GM23338 (cell line): Measurements from ENCODE around the gene TGFBR3. TPM values are rescaled to one million over a fixed set of nuclear protein-coding genes. Genes with fewer than 3 reads are reported as not detected.

ENCODE experiments used
- ATAC-seq: fragments of 200-7000 bp; cut with Tn5 transposase; 3 replicates; pipeline ENCODE4 v1.9.1; 2020
- DNase-seq: peaks from one replicate; pipeline ENCODE4 v3.0.0-alpha.2; 2015; ENCODE audit warnings: low spot score
- H2AFZ ChIP-seq: fragments of 200-600 bp; sonication (generic); 2 replicates; pipeline ENCODE4 v1.8.0; 2016; ENCODE audit warnings: antibody characterized with exemption, mild to moderate bottlenecking, moderate library complexity
- H3F3A ChIP-seq: fragments of 200-600 bp; sonication (generic); replicated peaks from 2 replicates; pipeline ENCODE4 v1.8.0; 2017; ENCODE audit warnings: antibody characterized with exemption, mixed run types, low read depth
- H3K27ac ChIP-seq: fragments of 200-600 bp; sonication (generic); 2 replicates; pipeline ENCODE4 v1.6.1; 2016; ENCODE audit warnings: low read depth
- H3K27me3 ChIP-seq: fragments of 200-600 bp; sonication (generic); 2 replicates; pipeline ENCODE4 v1.8.0; 2016; ENCODE audit warnings: mild to moderate bottlenecking, mixed run types, moderate library complexity; ENCODE audit not compliant: insufficient read depth
- H3K36me3 ChIP-seq: fragments of 200-600 bp; sonication (generic); 2 replicates; pipeline ENCODE4 v1.8.0; 2016; ENCODE audit warnings: mild to moderate bottlenecking; ENCODE audit not compliant: insufficient read depth
- H3K4me1 ChIP-seq: fragments of 200-600 bp; sonication (generic); 2 replicates; pipeline ENCODE4 v1.8.0; 2016; ENCODE audit warnings: mild to moderate bottlenecking, moderate library complexity; ENCODE audit not compliant: insufficient read depth
- H3K4me2 ChIP-seq: fragments of 200-600 bp; sonication (generic); 2 replicates; pipeline ENCODE4 v1.7.1; 2017; ENCODE audit warnings: mixed run types
- H3K4me3 ChIP-seq: fragments of 200-600 bp; sonication (generic); 2 replicates; pipeline ENCODE4 v1.6.1; 2016; ENCODE audit warnings: mixed run types
- H3K79me2 ChIP-seq: fragments of 200-600 bp; sonication (generic); replicated peaks from 2 replicates; pipeline ENCODE4 v1.8.0; 2017; ENCODE audit warnings: mild to moderate bottlenecking; ENCODE audit not compliant: insufficient read depth
- H3K9me2 ChIP-seq: fragments of 200-600 bp; sonication (generic); 2 replicates; pipeline ENCODE4 v1.8.0; 2017; ENCODE audit not compliant: insufficient read depth
- H4K20me1 ChIP-seq: fragments of 200-600 bp; sonication (generic); replicated peaks from 2 replicates; pipeline ENCODE4 v1.8.0; 2017; ENCODE audit warnings: mild to moderate bottlenecking; ENCODE audit not compliant: insufficient read depth
- H3K27ac Mint-ChIP-seq: 2 replicates; pipeline ENCODE4 v1.8.0; 2020; ENCODE audit warnings: inconsistent platforms, mild to moderate bottlenecking, moderate library complexity, mixed read lengths
- H3K27me3 Mint-ChIP-seq: 3 replicates; pipeline ENCODE4 v1.8.0; 2022; ENCODE audit warnings: low read depth, mild to moderate bottlenecking, moderate library complexity, mixed read lengths, inconsistent platforms; ENCODE audit not compliant: insufficient read depth, poor library complexity
- H3K36me3 Mint-ChIP-seq: 3 replicates; pipeline ENCODE4 v1.8.0; 2021; ENCODE audit warnings: low read depth, mild to moderate bottlenecking, inconsistent platforms, moderate library complexity, mixed read lengths
- H3K4me1 Mint-ChIP-seq: 3 replicates; pipeline ENCODE4 v1.8.0; 2020; ENCODE audit warnings: mild to moderate bottlenecking, inconsistent platforms, mixed read lengths
- H3K4me3 Mint-ChIP-seq: 3 replicates; pipeline ENCODE4 v1.8.0; 2021; ENCODE audit warnings: moderate library complexity, mild to moderate bottlenecking, inconsistent platforms, mixed read lengths
- H3K9me3 Mint-ChIP-seq: 3 replicates; pipeline ENCODE4 v1.8.0; 2020; ENCODE audit warnings: moderate library complexity, mild to moderate bottlenecking, inconsistent platforms, mixed read lengths
- CREB1 ChIP-seq: fragments of 250-450 bp; sonication (Bioruptor Pico); IDR thresholded peaks from 2 replicates; pipeline ENCODE4 v1.5.0; 2020; ENCODE audit warnings: low read depth, mild to moderate bottlenecking, moderate library complexity
- EZH2 ChIP-seq: fragments of 200-600 bp; sonication (generic); IDR thresholded peaks from one replicate; pipeline ENCODE4 v1.8.0; 2017; ENCODE audit warnings: antibody characterized with exemption, mild to moderate bottlenecking, low read depth; ENCODE audit not compliant: unreplicated experiment
- EZH2phosphoT487 ChIP-seq: fragments of 200-600 bp; sonication (generic); IDR thresholded peaks from one replicate; pipeline ENCODE4 v1.8.1; 2018; ENCODE audit warnings: antibody characterized with exemption; ENCODE audit not compliant: unreplicated experiment
- JUNB ChIP-seq: IDR thresholded peaks from one replicate; pipeline ENCODE4 v1.6.1; 2016; ENCODE audit warnings: antibody characterized with exemption; ENCODE audit not compliant: unreplicated experiment
- POLR2AphosphoS5 ChIP-seq: IDR thresholded peaks from 2 replicates; pipeline ENCODE4 v1.6.1; 2016; ENCODE audit warnings: antibody characterized with exemption, low read depth
- ZNF331 ChIP-seq: fragments of 250-450 bp; sonication (Bioruptor Pico); IDR thresholded peaks from 2 replicates; pipeline ENCODE4 v1.5.0; 2020; ENCODE audit warnings: low read depth, mild to moderate bottlenecking, moderate library complexity
- polyA plus RNA-seq: library from polyadenylated mRNA; unstranded; fragments of >200 nt; fragmentation: Nextera tagmentation; extraction: Ambion mirVana; gene quantifications from 2 replicates; pipeline ENCODE4 v1.2.1, GENCODE V29; 2016
- total RNA-seq: library from RNA; depleted of rRNA; stranded (reverse); fragments of >200 nt; shearing (Covaris generic); gene quantifications from 2 replicates; pipeline ENCODE4 v1.2.3, GENCODE V29; 2014
- TF ChIP-seq, protein P1 (sequence below): IDR thresholded peaks from one replicate; pipeline ENCODE4 v1.6.1; 2018; ENCODE audit warnings: antibody characterized with exemption; ENCODE audit not compliant: unreplicated experiment
- TF ChIP-seq, protein P2 (sequence below), 2 experiments: fragments of 200-600 bp in 1 of 2; sonication (generic) in 1 of 2; conservative IDR thresholded peaks; 2 replicates each; pipeline versions ENCODE4 v1.5.1 to v1.6.1; 2016 to 2017; ENCODE audit warnings: antibody characterized with exemption in 2 of 2, low read depth in 2 of 2, mild to moderate bottlenecking in 2 of 2, moderate library complexity in 1 of 2
- TF ChIP-seq, protein P3 (sequence below): IDR thresholded peaks from 2 replicates; pipeline ENCODE4 v1.6.1; 2016; ENCODE audit warnings: antibody characterized with exemption

TGFBR3 gene
- total and polyA plus RNA-seq, 2 experiments from 2014 or later, result 1.7 to 2.9 TPM

DNA sequence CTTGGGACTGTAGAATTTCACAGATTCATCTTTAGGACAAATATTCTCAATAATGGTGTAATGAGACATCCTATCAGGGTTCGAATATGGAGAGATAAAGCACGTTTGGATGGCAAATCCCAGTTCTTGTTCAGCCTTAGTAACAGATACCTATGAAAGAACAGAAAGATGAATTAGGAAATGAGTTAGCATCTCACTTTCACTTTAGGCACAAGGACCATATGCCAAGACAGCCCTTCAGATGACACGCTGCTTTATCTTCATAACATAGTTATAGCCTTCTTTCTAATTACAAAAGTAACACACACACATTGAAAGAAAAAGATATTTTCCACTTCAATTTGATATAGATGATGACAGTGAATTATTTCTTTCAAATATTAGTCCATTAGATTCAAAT lies 173.6 kb downstream of the TGFBR3 start (continued):
- TF ChIP-seq, protein P1, sequence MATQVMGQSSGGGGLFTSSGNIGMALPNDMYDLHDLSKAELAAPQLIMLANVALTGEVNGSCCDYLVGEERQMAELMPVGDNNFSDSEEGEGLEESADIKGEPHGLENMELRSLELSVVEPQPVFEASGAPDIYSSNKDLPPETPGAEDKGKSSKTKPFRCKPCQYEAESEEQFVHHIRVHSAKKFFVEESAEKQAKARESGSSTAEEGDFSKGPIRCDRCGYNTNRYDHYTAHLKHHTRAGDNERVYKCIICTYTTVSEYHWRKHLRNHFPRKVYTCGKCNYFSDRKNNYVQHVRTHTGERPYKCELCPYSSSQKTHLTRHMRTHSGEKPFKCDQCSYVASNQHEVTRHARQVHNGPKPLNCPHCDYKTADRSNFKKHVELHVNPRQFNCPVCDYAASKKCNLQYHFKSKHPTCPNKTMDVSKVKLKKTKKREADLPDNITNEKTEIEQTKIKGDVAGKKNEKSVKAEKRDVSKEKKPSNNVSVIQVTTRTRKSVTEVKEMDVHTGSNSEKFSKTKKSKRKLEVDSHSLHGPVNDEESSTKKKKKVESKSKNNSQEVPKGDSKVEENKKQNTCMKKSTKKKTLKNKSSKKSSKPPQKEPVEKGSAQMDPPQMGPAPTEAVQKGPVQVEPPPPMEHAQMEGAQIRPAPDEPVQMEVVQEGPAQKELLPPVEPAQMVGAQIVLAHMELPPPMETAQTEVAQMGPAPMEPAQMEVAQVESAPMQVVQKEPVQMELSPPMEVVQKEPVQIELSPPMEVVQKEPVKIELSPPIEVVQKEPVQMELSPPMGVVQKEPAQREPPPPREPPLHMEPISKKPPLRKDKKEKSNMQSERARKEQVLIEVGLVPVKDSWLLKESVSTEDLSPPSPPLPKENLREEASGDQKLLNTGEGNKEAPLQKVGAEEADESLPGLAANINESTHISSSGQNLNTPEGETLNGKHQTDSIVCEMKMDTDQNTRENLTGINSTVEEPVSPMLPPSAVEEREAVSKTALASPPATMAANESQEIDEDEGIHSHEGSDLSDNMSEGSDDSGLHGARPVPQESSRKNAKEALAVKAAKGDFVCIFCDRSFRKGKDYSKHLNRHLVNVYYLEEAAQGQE, result no peak
- TF ChIP-seq CREB1 (CRISPR knock-in tag) (no peak), EZH2 (no peak), ZNF331 (CRISPR knock-in tag) (no peak), JUNB (no peak), EZH2phosphoT487 (no peak), POLR2AphosphoS5 (no peak)
- TF ChIP-seq, protein P2, sequence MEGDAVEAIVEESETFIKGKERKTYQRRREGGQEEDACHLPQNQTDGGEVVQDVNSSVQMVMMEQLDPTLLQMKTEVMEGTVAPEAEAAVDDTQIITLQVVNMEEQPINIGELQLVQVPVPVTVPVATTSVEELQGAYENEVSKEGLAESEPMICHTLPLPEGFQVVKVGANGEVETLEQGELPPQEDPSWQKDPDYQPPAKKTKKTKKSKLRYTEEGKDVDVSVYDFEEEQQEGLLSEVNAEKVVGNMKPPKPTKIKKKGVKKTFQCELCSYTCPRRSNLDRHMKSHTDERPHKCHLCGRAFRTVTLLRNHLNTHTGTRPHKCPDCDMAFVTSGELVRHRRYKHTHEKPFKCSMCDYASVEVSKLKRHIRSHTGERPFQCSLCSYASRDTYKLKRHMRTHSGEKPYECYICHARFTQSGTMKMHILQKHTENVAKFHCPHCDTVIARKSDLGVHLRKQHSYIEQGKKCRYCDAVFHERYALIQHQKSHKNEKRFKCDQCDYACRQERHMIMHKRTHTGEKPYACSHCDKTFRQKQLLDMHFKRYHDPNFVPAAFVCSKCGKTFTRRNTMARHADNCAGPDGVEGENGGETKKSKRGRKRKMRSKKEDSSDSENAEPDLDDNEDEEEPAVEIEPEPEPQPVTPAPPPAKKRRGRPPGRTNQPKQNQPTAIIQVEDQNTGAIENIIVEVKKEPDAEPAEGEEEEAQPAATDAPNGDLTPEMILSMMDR (conservative IDR thresholded peaks at IDR 0.05; ENCODE audit: low read depth in 2 of 2), result no peak

DNA sequence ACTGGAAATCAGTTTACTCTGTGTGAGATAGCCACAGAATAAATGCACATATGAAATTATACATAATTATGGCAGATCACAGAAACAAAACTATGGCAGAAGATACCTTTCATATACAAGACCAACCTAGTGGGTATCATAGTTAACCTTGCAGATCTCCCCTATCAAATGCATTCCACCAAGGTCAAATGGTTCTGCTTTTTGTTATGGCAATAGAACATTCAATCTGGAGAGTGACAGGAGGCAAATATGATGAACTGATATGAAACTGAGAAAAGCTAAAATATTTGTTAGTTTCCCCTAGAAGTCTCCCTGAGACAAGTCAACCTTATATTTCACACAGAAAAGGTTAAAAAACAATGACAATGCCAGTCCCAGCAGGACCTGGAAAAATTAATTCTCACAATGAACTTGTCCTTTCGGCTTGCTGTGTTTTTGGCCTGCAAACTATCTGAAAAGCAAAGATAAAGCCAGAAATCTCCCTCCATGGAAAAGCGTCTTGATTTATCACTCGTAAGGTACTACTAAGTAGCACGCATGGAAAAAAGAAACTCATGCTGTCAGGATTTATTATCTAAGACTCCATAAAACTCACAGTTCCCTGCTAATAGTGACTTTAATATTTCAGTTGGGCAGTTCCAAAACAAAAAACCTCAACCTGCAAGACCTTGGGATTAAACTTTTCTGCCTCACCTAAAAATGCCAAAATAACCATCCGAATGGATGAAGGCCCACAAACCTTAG lies 174.3 kb downstream of the TGFBR3 start:
- H3K79me2 ChIP-seq, result no peaks in the 10 kb centered on the region
- no peak overlapping the region for H3K4me3 ChIP-seq
- no peaks in the 10 kb centered on the region for H4K20me1 ChIP-seq
- Mint-ChIP-seq H3K27me3 (peaks cover 4% of the 10 kb centered on the region), H3K4me1 (peaks cover 21% of the 10 kb centered on the region; the same call in 2 of the 3 replicates), H3K4me3 (no peak overlapping the region), H3K27ac (no peak overlapping the region), H3K9me3 (no peaks in the 10 kb centered on the region), H3K36me3 (no peaks in the 10 kb centered on the region)
- H3K27me3 ChIP-seq, result no peaks in the 10 kb centered on the region
- H3K27ac ChIP-seq, result no peak overlapping the region
- H2AFZ ChIP-seq, result no peak overlapping the region
- H3K4me2 ChIP-seq, result no peak overlapping the region
- no peaks in the 10 kb centered on the region for H3F3A ChIP-seq
- no peak for DNase-seq
- H3K36me3 ChIP-seq, result no peaks in the 10 kb centered on the region
- ATAC-seq, result no peak
- TF ChIP-seq EZH2 (no peak), JUNB (no peak), POLR2AphosphoS5 (no peak)
- TF ChIP-seq, protein P3, sequence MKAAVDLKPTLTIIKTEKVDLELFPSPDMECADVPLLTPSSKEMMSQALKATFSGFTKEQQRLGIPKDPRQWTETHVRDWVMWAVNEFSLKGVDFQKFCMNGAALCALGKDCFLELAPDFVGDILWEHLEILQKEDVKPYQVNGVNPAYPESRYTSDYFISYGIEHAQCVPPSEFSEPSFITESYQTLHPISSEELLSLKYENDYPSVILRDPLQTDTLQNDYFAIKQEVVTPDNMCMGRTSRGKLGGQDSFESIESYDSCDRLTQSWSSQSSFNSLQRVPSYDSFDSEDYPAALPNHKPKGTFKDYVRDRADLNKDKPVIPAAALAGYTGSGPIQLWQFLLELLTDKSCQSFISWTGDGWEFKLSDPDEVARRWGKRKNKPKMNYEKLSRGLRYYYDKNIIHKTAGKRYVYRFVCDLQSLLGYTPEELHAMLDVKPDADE, result no peak
- no peaks in the 10 kb centered on the region for H3K9me2 ChIP-seq
- H3K4me1 ChIP-seq, result 0 out of 2 replicates have a peak, but pooled peaks cover under 1% of the 10 kb centered on the region
